Uterus (tissue), 2 donors: Measurements from ENCODE around the gene MTMR6.

Source experiments
- POLR2A ChIP-seq, 2 donors: fragments of 450-650 bp; IDR thresholded peaks; one replicate each; pipeline ENCODE4 v1.6.1; 2016; ENCODE audit warnings: antibody characterized with exemption in 2 of 2, mild to moderate bottlenecking in 1 of 2, moderate library complexity in 1 of 2
- TF ChIP-seq, protein P1 (sequence below), 4 experiments: fragments of 200-600 bp in 2 of 4; fragments of 450-650 bp in 2 of 4; sonication (generic) in 2 of 4; IDR thresholded peaks; one replicate each; pipeline ENCODE4 v1.5.1; 2016 to 2019; ENCODE audit warnings: antibody characterized with exemption in 4 of 4, mild to moderate bottlenecking in 2 of 4, moderate library complexity in 1 of 4

DNA sequence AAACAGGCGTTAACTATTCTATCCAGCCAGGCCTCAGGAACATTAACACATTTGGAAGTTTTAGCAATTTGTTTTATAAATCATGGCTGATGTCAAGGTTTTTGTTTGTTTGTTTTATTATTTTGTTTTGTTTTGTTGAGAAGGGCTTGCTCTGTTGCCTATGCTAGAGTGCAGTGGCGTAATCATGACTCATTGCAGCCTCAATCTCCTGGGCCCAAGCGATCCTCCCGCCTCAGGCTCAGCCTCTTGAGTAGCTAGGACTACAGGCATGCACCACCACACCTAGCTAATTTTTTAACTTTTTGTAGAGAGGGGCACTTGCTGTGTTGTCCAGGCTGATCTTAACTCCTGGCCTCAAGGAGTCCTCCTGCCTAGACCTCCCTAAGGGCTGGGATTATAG lies 42.4 kb upstream of the MTMR6 start:
- TF ChIP-seq, protein P1, sequence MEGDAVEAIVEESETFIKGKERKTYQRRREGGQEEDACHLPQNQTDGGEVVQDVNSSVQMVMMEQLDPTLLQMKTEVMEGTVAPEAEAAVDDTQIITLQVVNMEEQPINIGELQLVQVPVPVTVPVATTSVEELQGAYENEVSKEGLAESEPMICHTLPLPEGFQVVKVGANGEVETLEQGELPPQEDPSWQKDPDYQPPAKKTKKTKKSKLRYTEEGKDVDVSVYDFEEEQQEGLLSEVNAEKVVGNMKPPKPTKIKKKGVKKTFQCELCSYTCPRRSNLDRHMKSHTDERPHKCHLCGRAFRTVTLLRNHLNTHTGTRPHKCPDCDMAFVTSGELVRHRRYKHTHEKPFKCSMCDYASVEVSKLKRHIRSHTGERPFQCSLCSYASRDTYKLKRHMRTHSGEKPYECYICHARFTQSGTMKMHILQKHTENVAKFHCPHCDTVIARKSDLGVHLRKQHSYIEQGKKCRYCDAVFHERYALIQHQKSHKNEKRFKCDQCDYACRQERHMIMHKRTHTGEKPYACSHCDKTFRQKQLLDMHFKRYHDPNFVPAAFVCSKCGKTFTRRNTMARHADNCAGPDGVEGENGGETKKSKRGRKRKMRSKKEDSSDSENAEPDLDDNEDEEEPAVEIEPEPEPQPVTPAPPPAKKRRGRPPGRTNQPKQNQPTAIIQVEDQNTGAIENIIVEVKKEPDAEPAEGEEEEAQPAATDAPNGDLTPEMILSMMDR (IDR thresholded peaks at IDR 0.05) = no peak
- no peak for TF ChIP-seq POLR2A (IDR thresholded peaks at IDR 0.05)
